HG03025 (cell line): ENCODE results near the gene PAX7.
"Not testable (repeated sequence)": the region's sequence is repeated elsewhere in the genome, so short reads cannot be mapped to it uniquely, and the experiment has no call there.

ENCODE experiments used
- ATAC-seq: cut with Tn5 transposase; IDR thresholded peaks from one replicate; pipeline ENCODE4 v1.9.1; 2021; ENCODE audit warnings: mild to moderate bottlenecking, moderate library complexity; ENCODE audit not compliant: unreplicated experiment, low FRiP score

The PAX7 gene

GRCh38 chr1:18724801-18725200 lies 94.2 kb downstream of the PAX7 start:
- ATAC-seq, result no peak

DNA sequence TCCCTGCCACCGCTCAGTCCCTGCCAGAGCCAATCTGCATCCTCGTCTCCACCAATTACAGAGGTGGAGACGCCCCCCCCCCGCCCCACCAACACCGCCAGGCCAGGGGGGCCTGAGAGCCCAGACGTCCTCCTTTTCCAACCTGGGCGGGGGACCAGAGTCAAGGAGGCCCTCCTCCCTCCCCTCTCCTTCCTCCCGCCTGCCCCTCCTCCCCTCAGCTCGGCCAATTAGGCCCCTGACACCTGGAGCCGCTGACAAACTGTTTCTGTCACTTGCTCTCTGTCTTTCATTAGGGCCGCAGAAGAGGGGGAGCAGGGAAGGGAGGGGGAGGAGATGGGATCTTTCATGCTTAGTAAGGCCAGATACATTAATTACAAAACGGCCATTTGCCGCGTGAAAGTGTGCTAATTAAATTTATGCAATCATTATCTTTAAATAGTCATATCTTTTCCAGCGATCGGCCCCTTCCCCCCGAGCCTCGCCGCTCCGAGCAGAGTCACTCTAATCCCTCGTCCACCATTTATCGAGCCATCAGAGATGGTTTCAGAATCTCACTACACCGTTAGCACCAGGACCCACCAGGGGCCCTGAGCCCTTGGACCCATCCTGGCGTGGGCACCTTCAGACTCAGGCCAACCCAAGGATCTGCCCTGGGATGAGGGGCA lies 94.7 kb downstream of the PAX7 start:
- ATAC-seq, result no peak

DNA sequence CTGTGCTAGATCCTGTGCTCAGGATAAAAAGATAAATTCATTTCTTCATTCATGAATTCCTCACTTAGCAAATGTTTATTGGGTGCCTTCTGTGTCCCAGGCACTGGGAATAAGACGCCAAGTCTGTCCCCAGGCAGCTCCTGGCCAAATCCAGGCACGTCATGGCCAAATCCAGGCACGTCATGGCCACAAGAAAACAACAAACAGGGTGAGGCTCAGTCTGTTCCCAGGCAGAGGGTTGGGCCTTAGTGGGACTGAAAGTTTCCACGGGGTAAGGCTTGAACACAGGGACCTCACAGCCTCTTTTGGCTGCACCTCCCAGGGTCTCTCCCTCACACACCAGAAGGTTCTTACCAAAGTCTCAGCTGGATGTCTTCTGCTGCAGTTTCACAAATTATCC lies 95.7 kb downstream of the PAX7 start:
- no peak for ATAC-seq

- ATAC-seq, result no peak
These were observed 97.3 kb downstream of the PAX7 start for GRCh38 chr1:18727956-18728355.

DNA sequence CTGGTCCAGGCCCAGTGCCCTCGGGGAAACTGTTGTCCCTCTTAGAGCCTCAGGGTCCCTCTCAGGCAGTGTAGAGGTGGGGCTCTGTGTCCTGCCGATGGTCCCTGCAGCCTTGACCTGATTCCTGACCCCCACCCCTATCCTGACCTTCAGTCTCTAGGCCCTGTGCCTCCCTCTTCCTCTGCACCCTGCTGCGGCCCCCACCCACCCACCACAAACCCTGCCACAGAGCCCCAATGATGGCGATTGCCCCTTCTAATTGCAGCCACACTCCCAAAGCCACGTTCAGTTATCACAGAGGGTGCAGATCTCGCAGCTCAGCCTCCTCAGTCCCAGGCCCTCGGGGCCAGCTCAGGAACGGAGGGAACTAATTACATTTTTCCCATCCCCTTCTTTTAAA lies 99.7 kb downstream of the PAX7 start:
- ATAC-seq, result no peak

- ATAC-seq, result no peak
These were observed 100.5 kb downstream of the PAX7 start for GRCh38 chr1:18731148-18731547.

- no peak for ATAC-seq
These were observed 101.1 kb downstream of the PAX7 start for GRCh38 chr1:18731591-18732235.

DNA sequence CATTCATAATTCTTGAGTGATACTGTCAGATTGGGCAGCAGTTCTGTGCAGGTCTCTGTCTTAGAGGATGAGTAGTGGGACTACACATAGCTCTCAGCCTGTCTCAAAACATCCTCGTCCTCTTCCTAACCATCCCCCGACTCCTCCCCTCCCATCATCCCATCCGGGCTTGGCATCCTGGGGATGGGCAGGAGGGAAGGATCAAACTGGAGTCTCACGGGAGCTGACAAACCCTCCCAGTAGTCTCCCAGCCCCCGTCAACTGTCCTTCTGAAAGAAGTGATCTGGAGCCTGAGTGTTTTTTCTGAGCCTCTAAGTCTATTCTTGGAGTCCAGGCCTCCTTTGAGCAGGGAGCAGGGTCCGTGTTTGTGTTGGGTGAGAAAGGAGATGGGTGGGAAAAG lies 102.0 kb downstream of the PAX7 start:
- ATAC-seq, result no peak

DNA sequence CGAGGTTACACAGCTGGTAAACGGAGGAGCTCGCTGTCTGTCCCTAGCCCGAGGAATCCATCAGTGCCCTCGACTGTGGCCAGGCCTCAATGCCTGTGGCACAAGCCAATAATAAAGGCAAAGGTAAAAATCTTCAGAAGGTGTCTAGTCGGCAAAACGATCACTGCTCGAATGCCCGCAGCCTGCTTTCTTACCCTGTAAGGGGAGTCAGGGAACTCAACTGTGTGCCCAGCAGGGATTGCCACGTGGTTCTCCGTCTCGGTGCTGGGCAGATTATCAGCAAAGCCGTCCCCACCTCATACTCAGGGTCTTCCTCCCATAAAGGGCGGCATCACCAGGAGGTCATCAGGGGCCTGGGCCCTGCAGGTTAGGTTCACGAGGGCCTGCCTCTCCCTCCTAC lies 103.4 kb downstream of the PAX7 start:
- ATAC-seq, result no peak

DNA sequence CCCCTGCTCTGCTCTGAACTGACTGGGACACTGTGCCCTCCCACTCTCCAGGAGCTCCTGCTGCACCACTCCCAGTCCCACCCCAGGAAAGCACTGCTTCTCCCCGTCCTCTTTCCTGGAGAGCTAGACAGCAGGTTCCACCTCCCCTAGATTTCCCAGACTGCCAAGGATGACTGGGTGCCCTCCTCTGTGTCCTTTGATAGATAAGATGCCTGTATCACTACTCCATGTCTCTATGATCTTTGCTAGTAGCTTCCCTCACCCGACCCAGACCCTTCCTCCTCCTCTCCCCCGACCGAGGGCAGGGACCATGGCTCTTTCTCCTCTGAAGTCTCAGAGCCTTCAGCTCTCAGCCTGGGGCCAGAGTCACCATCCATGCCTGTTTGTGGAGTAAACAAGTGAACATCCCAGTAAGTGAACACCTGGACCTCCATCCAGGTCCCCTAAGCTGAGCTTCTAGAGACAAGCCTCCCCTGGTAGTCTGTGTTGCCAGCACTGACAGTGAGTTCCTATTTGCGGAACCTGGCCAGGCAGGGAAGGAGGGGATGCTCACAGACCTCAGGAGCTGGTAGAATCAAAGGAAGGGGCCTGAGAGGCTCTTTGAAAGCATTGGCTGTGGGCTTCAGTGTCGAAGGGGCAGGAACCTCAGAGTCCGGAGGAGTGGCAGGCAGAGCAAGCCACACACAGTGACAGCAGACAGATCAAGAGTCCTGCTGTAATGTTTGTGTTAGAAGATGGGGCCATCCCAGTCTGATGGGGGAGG lies 104.0 kb downstream of the PAX7 start:
- no peak for ATAC-seq

GRCh38 chr1:18735224-18735997 lies 104.8 kb downstream of the PAX7 start:
- no peak for ATAC-seq

GRCh38 chr1:18736958-18737357 lies 106.3 kb downstream of the PAX7 start:
- ATAC-seq, result no peak

GRCh38 chr1:18738126-18738525 lies 107.5 kb downstream of the PAX7 start:
- no peak for ATAC-seq

- no peak for ATAC-seq
These were observed 108.0 kb downstream of the PAX7 start for GRCh38 chr1:18738617-18739016.

- no peak for ATAC-seq
These were observed 108.8 kb downstream of the PAX7 start for GRCh38 chr1:18739408-18739807.

GRCh38 chr1:18739897-18740296 lies 109.3 kb downstream of the PAX7 start:
- ATAC-seq, result no peak

DNA sequence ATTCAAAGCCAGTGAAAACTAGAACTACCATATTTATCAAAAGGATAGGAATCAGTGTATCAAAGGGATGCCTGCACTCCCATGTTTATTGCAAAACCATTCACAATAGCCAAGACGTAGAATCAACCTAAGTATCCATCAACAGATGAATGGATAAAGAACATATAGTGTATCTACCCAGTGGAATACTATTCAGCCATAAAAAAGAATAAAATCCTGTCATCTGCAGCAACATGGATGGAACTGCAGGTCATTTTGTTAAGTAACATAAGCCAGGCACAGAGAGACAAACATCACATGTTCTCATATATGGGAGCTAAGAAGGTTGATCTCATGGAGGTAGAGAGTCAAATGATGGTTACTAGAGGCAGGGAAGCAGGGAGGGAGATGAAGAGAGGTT lies 110.0 kb downstream of the PAX7 start:
- ATAC-seq, result no peak

DNA sequence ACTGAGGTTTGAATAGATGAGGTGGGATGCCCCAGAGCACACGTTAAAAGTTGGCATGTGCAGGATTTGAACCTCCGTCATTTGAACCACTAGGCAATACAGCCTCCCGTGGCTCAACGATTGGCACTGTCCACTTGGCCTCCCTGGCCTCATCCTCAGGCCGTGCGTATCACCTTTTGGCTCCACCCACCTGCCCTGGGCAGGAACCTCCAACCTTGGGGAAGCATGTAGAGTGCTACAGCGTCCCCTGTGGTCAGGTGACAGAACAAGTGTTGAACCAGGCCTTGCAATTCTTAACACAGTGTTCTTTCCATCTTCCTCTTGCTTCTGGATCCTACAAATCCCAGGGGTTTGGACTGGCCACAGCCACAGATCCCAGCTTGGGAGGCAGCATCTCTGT lies 112.6 kb downstream of the PAX7 start:
- no peak for ATAC-seq

DNA sequence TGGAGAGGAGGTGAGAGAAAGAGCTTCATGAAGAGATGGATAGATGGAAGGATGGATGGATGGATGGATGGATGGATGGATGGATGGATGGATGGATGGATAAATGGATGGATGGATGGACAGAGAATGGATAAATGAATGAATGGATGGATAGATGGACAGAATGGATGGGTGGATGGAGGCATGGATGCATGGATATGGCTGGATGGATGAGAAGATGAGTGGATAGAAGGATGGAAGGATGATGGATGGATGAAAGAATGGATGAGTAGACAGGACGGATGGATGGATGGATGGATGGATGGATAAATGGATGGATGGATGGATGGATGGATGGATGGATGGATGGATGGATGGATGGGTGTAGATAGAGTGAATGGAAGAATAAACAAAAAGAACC lies 113.7 kb downstream of the PAX7 start:
- ATAC-seq, result not testable (repeated sequence)

DNA sequence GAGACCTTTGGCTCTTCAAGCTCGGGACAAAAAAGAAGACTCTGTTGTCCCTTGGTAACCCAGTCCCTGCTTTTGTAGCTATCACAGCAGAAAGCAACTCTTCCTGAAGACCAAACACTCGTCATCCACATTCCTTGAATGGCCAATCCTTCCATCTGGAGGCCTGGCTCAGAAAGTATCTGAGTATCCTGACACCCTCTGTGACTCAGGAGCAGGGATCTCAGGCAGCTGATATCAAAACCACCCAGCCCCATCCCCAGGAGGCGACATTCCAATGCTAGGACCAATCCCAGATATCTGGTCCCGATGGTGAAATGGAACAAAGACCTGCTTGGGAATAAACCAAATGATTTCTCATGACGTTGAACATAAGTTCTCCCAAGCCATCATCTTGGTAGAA lies 116.3 kb downstream of the PAX7 start:
- no peak for ATAC-seq

DNA sequence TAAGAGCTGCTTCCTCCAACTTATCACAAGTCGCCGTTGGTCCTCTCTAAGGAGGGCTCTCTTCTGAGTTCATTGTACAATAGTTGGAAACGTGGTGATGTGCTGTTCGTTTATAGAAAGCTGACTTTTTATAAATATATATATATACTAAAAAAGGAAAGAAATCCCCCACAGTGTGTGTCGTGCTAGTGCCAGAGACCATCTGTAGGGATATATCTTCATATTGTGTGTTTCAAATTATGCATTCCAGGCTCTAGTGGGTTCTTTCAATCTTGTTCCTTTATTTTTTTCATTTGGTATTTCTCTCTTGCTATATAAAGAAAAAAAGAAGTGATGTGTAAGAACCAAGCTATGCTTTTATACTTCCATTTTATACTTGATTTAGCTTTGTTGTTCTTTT lies 117.0 kb downstream of the PAX7 start:
- ATAC-seq, result no peak
